ENCODE data around the gene PRRC1.

PRRC1 gene

GRCh38 chr5:127580731-127581130, 63.3 kb downstream of the PRRC1 start:
- no peak for DNase-seq (ENCODE audit: low read depth)

- no peak for DNase-seq (ENCODE audit: low read depth)
These were observed 64.0 kb downstream of the PRRC1 start for GRCh38 chr5:127581450-127581849.

GRCh38 chr5:127582773-127583370, 65.4 kb downstream of the PRRC1 start:
- DNase-seq (ENCODE audit: low read depth) = no peak

GRCh38 chr5:127583866-127584265, 66.4 kb downstream of the PRRC1 start:
- DNase-seq (ENCODE audit: low read depth) = no peak

- no peak for DNase-seq (ENCODE audit: low read depth)
These were observed 68.2 kb downstream of the PRRC1 start for GRCh38 chr5:127585661-127586060.

GRCh38 chr5:127586066-127586770, 68.8 kb downstream of the PRRC1 start:
- DNase-seq (ENCODE audit: low read depth) = peak; percentile 52

- no peak for DNase-seq (ENCODE audit: low read depth)
These were observed 69.4 kb downstream of the PRRC1 start for GRCh38 chr5:127586811-127587210.

GRCh38 chr5:127587246-127587917, 69.9 kb downstream of the PRRC1 start:
- no peak for DNase-seq (ENCODE audit: low read depth)

GRCh38 chr5:127588368-127588767, 70.9 kb downstream of the PRRC1 start:
- DNase-seq (ENCODE audit: low read depth) = no peak

GRCh38 chr5:127589309-127590030, 72.0 kb downstream of the PRRC1 start:
- no peak for DNase-seq (ENCODE audit: low read depth)

GRCh38 chr5:127590156-127590722, 72.8 kb downstream of the PRRC1 start:
- DNase-seq (ENCODE audit: low read depth) = no peak

- no peak for DNase-seq (ENCODE audit: low read depth)
These were observed 78.3 kb downstream of the PRRC1 start for GRCh38 chr5:127595484-127596368.

GRCh38 chr5:127596501-127596900, 79.1 kb downstream of the PRRC1 start:
- DNase-seq (ENCODE audit: low read depth) = no peak

- DNase-seq (ENCODE audit: low read depth) = no peak
These were observed 81.9 kb downstream of the PRRC1 start for GRCh38 chr5:127599320-127599719.

GRCh38 chr5:127599847-127600246, 82.4 kb downstream of the PRRC1 start:
- no peak for DNase-seq (ENCODE audit: low read depth)

- no peak for DNase-seq (ENCODE audit: low read depth)
These were observed 83.7 kb downstream of the PRRC1 start for GRCh38 chr5:127601111-127601510.

GRCh38 chr5:127601601-127602000, 84.2 kb downstream of the PRRC1 start:
- no peak for DNase-seq (ENCODE audit: low read depth)

GRCh38 chr5:127602481-127602880, 85.0 kb downstream of the PRRC1 start:
- DNase-seq (ENCODE audit: low read depth) = no peak

GRCh38 chr5:127602896-127603844, 85.7 kb downstream of the PRRC1 start:
- DNase-seq (ENCODE audit: low read depth) = no peak

All from amniotic epithelial cell (primary cell).